Islet of Langerhans (tissue), 1 donor: ENCODE results near the gene GCA.
A peak's percentile ranks its signal among the peaks of the same experiment; 100 is the strongest.

Experiments used
- FAIRE-seq: peaks from one replicate; lab custom pipeline; 2011; peaks lifted over from hg19 to GRCh38; lab: Jason Lieb, UNC

GCA gene

GRCh38 chr2:162328424-162329157 is 15.3 kb upstream of the GCA start:
- no peak for FAIRE-seq

GRCh38 chr2:162330881-162331280 is 13.1 kb upstream of the GCA start:
- no peak for FAIRE-seq

GRCh38 chr2:162333968-162334367 is 10.0 kb upstream of the GCA start:
- no peak for FAIRE-seq

- no peak for FAIRE-seq
Observed at GRCh38 chr2:162337868-162338267, 6.1 kb upstream of the GCA start.

- FAIRE-seq = no peak
Observed at GRCh38 chr2:162340822-162341221, 3.1 kb upstream of the GCA start.

GRCh38 chr2:162342321-162342720 is 1.6 kb upstream of the GCA start:
- no peak for FAIRE-seq

- no peak for FAIRE-seq
Observed at GRCh38 chr2:162342841-162343240, 1.1 kb upstream of the GCA start.

GRCh38 chr2:162343492-162343823 is 474 bp upstream of the GCA start:
- FAIRE-seq = no peak

- FAIRE-seq = no peak
Observed at GRCh38 chr2:162344617-162344950, 652 bp downstream of the GCA start.

GRCh38 chr2:162365392-162365791 is 21.5 kb downstream of the GCA start:
- FAIRE-seq = no peak

- peak; percentile 53 for FAIRE-seq
Observed at GRCh38 chr2:162368494-162368893, 24.6 kb downstream of the GCA start.

- FAIRE-seq = no peak
Observed at GRCh38 chr2:162369551-162369950, 25.6 kb downstream of the GCA start.

- FAIRE-seq = no peak
Observed at GRCh38 chr2:162370931-162371330, 27.0 kb downstream of the GCA start.

GRCh38 chr2:162372818-162373217 is 28.9 kb downstream of the GCA start:
- no peak for FAIRE-seq

GRCh38 chr2:162379719-162380580 is 36.0 kb downstream of the GCA start:
- no peak for FAIRE-seq

GRCh38 chr2:162381851-162382250 is 37.9 kb downstream of the GCA start:
- no peak for FAIRE-seq

GRCh38 chr2:162382278-162382677 is 38.3 kb downstream of the GCA start:
- FAIRE-seq = no peak

- no peak for FAIRE-seq
Observed at GRCh38 chr2:162385536-162385935, 41.6 kb downstream of the GCA start.

GRCh38 chr2:162390801-162391200 is 46.9 kb downstream of the GCA start:
- FAIRE-seq = no peak

GRCh38 chr2:162400336-162400735 is 56.4 kb downstream of the GCA start:
- FAIRE-seq = no peak

- no peak for FAIRE-seq
Observed at GRCh38 chr2:162401871-162402270, 57.9 kb downstream of the GCA start.

- FAIRE-seq = no peak
Observed at GRCh38 chr2:162403884-162404283, 60.0 kb downstream of the GCA start.
